Activated naive CD8-positive, alpha-beta T cell (primary cell): ENCODE data around the gene NCKAP5.

Experiments used
- H3K27ac Mint-ChIP-seq: one replicate; pipeline ENCODE4 v1.8.0; 2021; ENCODE audit warnings: mixed read lengths
- H3K27me3 Mint-ChIP-seq: one replicate; pipeline ENCODE4 v1.8.0; 2021; ENCODE audit warnings: mixed read lengths
- H3K36me3 Mint-ChIP-seq: one replicate; pipeline ENCODE4 v1.8.0; 2021; ENCODE audit warnings: mixed read lengths
- H3K4me1 Mint-ChIP-seq: one replicate; pipeline ENCODE4 v1.8.0; 2021; ENCODE audit warnings: low read depth, mixed read lengths
- H3K4me3 Mint-ChIP-seq: one replicate; pipeline ENCODE4 v1.8.0; 2021; ENCODE audit warnings: mild to moderate bottlenecking, mixed read lengths
- H3K9me3 Mint-ChIP-seq: one replicate; pipeline ENCODE4 v1.8.0; 2021; ENCODE audit warnings: low read depth, mixed read lengths

The NCKAP5 gene

GRCh38 chr2:133334923-133335322 is 233.3 kb downstream of the NCKAP5 start:
- Mint-ChIP-seq H3K27ac (no peak overlapping the region), H3K9me3 (no peaks in the 10 kb centered on the region), H3K4me3 (no peak overlapping the region), H3K36me3 (no peaks in the 10 kb centered on the region), H3K27me3 (no peaks in the 10 kb centered on the region), H3K4me1 (no peaks in the 10 kb centered on the region)

GRCh38 chr2:133333181-133333580 is 235.1 kb downstream of the NCKAP5 start:
- H3K27me3 Mint-ChIP-seq = no peaks in the 10 kb centered on the region

DNA sequence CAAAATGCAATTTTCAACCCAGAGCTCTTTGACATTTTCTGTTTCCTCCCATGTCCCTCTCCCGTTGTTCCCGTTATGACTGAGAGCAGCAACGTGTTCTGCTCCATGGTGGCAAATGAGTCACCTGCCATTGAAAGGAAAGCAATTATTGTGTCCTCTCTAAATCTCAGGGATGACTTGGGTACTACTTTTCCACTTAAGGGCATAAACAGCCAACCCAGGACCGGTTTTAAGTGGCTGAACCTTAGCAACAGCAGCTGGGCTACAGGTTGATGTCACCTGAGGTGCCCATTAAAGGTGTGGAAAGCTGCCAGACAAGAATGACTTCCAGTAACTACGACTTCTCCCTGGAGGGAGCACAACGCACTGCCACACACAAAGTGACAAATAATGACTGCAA is 236.8 kb downstream of the NCKAP5 start:
- no peaks in the 10 kb centered on the region for H3K27me3 Mint-ChIP-seq
- no peaks in the 10 kb centered on the region for H3K9me3 Mint-ChIP-seq
- no peaks in the 10 kb centered on the region for H3K36me3 Mint-ChIP-seq
- no peaks in the 10 kb centered on the region for H3K4me1 Mint-ChIP-seq
- no peak overlapping the region for H3K4me3 Mint-ChIP-seq
- no peak overlapping the region for H3K27ac Mint-ChIP-seq

More at GRCh38 chr2:133333181-133333580, 235.1 kb downstream of the NCKAP5 start:
- Mint-ChIP-seq H3K27ac (no peak overlapping the region), H3K9me3 (no peaks in the 10 kb centered on the region), H3K4me3 (no peak overlapping the region), H3K4me1 (no peaks in the 10 kb centered on the region), H3K36me3 (no peaks in the 10 kb centered on the region)

DNA sequence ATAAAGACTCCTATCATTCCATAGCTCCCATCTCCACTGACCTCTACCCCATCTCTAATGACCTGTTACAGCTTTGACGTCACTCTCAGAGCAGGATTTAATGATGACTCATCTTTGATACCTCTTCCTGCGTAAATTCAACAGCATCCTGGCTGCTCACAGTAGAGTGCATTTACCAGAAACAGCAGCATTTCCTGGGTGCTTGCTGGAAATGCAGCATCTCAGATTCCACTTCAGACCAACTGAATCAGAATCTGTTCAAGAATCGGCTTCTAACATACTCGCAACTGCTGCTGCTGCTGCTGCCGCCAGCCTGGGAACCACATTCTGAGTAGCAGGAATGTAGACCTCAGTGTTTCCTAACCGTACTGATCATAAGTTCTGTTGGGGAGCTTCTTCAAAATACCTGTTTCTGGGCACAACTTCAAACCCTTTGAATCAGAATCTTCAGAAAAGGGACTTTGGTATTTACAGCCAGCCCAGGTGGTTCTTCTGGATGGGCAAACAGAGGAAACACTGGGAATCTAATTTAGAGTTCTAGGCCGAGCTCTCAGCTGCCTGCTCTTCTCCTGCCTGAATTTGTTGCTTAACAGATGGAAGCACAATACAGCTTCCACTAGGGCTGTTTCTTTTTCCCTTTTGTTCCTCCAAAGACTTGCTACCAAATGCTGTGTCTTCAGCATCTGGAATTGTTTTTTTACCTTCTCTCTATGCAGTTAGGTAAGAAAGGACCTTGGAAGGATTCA is 241.4 kb downstream of the NCKAP5 start:
- Mint-ChIP-seq H3K27ac (no peak overlapping the region), H3K27me3 (no peaks in the 10 kb centered on the region), H3K4me3 (no peak overlapping the region), H3K9me3 (no peaks in the 10 kb centered on the region), H3K36me3 (no peaks in the 10 kb centered on the region), H3K4me1 (no peaks in the 10 kb centered on the region)

GRCh38 chr2:133324150-133324561 is 244.1 kb downstream of the NCKAP5 start:
- Mint-ChIP-seq H3K36me3 (no peaks in the 10 kb centered on the region), H3K4me1 (no peaks in the 10 kb centered on the region), H3K4me3 (no peak overlapping the region), H3K27ac (no peak overlapping the region), H3K27me3 (no peaks in the 10 kb centered on the region), H3K9me3 (no peaks in the 10 kb centered on the region)

GRCh38 chr2:133322909-133323308 is 245.4 kb downstream of the NCKAP5 start:
- Mint-ChIP-seq H3K36me3 (no peaks in the 10 kb centered on the region), H3K27ac (no peak overlapping the region), H3K4me3 (no peak overlapping the region), H3K4me1 (no peaks in the 10 kb centered on the region), H3K27me3 (no peaks in the 10 kb centered on the region), H3K9me3 (no peaks in the 10 kb centered on the region)

DNA sequence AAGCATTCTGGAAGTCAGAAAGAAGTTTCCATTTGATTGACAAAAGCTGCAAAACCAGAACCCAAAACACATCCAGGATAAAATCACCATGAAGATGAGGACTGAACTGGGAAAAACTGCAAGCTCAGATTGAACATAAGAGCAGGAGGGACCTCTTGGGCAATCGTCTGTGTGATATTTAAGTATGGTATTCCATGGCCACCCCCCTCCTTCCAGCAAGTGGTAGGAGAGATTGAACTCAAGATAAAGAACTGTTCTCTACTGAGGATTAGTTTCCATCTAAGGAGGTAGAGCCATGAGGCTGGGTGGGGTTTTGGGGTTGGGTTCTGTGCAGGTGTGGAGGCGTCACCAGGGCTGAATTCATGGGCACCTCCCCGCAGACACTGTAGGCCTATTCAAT is 251.1 kb downstream of the NCKAP5 start:
- H3K4me3 Mint-ChIP-seq = no peak overlapping the region
- no peaks in the 10 kb centered on the region for H3K36me3 Mint-ChIP-seq
- peaks cover 6% of the 10 kb centered on the region for H3K9me3 Mint-ChIP-seq
- no peaks in the 10 kb centered on the region for H3K4me1 Mint-ChIP-seq
- peaks cover 1% of the 10 kb centered on the region for H3K27me3 Mint-ChIP-seq
- no peak overlapping the region for H3K27ac Mint-ChIP-seq

DNA sequence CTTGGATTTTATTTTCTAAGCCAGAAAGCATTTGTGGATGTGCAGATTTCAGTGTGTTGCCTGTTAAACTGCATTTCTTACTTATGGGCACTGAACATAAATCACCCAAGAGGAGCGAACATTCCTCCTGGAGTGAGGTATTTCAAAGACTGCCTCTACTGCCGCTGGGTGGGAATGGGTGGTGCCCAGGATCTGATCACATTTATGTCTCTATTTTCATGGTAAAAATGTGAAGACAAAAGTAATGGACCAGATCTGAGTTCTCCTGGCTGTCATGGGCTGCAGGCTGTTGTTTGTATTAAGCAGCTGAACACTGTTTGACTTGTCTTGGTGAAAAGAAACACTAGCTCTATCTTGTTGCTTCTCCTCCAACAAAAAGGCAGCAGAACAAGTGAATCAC is 251.7 kb downstream of the NCKAP5 start:
- no peak overlapping the region for H3K27ac Mint-ChIP-seq
- H3K4me3 Mint-ChIP-seq = no peak overlapping the region
- H3K4me1 Mint-ChIP-seq = no peaks in the 10 kb centered on the region
- peaks cover 1% of the 10 kb centered on the region for H3K27me3 Mint-ChIP-seq
- H3K9me3 Mint-ChIP-seq = peaks cover 6% of the 10 kb centered on the region
- no peaks in the 10 kb centered on the region for H3K36me3 Mint-ChIP-seq

DNA sequence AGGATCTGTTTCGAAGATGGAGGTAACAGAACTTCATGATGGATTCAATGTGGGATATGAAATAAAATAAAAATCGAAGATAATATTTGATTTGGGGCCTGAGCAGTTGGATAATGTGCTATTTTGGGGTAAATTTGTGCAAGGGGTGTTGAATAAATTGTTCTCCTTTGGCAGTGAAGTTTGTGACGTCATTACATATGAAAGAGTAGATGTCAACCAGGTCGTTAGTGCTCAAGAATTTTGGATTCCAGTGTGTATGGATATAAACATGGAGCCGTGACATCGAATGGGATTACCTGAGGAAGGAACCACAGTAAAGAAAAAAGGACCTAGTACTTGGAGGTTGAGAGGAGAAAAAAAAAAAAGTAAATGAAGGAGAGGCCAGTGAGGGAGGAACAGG is 253.0 kb downstream of the NCKAP5 start:
- Mint-ChIP-seq H3K9me3 (peaks cover 9% of the 10 kb centered on the region), H3K4me1 (no peaks in the 10 kb centered on the region), H3K27me3 (peaks cover 1% of the 10 kb centered on the region), H3K36me3 (no peaks in the 10 kb centered on the region), H3K4me3 (no peak overlapping the region), H3K27ac (no peak overlapping the region)

DNA sequence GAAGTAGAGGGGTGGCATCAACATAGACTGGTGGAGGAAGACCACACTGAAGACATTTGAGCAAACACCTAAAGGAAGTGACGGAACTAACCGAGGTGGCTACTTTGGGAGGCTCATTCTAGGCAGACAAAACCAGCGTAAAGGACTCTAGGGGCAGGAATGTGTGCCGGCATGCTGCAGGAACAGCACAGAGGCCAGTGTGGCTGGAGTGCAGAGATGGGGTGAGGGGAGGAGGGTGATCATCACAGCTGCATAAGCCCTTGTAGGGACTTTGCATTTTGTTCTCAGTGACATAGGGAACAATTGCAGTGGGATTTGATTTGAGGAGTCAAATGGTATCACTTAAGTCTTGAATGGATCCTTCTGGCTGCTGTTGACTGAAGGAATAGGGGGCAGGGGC is 253.5 kb downstream of the NCKAP5 start:
- Mint-ChIP-seq H3K4me3 (no peak overlapping the region), H3K9me3 (peaks cover 11% of the 10 kb centered on the region), H3K27ac (no peak overlapping the region), H3K36me3 (no peaks in the 10 kb centered on the region), H3K4me1 (no peaks in the 10 kb centered on the region), H3K27me3 (peaks cover 1% of the 10 kb centered on the region)

- Mint-ChIP-seq H3K27ac (no peak overlapping the region), H3K4me3 (no peak overlapping the region), H3K27me3 (peaks cover 1% of the 10 kb centered on the region), H3K36me3 (no peaks in the 10 kb centered on the region), H3K4me1 (no peaks in the 10 kb centered on the region), H3K9me3 (peaks cover 14% of the 10 kb centered on the region)
Measured at GRCh38 chr2:133312038-133312729, 256.1 kb downstream of the NCKAP5 start.

GRCh38 chr2:133306236-133306635 is 262.0 kb downstream of the NCKAP5 start:
- Mint-ChIP-seq H3K27me3 (no peaks in the 10 kb centered on the region), H3K27ac (no peak overlapping the region), H3K36me3 (no peaks in the 10 kb centered on the region), H3K4me1 (no peaks in the 10 kb centered on the region), H3K9me3 (peaks cover 7% of the 10 kb centered on the region), H3K4me3 (no peak overlapping the region)

DNA sequence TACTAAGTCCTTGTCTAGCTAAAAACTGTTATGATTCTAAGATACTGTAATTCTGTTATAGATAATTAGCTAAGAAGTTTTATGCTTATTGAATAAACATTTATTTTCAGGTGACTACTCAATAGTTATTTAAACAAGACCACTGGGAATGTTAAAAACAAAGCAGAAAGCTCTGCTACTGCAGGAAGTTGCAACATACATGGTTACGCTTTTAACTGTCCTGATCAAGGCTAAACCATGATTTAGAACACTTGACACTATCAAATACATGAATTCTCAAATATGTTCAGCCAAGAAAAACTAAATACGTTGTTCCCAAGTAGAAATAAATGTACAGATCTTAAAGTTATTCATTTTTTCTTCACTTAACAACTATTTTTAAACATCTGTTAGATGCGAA is 263.9 kb downstream of the NCKAP5 start:
- Mint-ChIP-seq H3K27me3 (no peaks in the 10 kb centered on the region), H3K4me1 (no peaks in the 10 kb centered on the region), H3K9me3 (peaks cover 3% of the 10 kb centered on the region), H3K27ac (no peak overlapping the region), H3K4me3 (no peak overlapping the region), H3K36me3 (no peaks in the 10 kb centered on the region)

DNA sequence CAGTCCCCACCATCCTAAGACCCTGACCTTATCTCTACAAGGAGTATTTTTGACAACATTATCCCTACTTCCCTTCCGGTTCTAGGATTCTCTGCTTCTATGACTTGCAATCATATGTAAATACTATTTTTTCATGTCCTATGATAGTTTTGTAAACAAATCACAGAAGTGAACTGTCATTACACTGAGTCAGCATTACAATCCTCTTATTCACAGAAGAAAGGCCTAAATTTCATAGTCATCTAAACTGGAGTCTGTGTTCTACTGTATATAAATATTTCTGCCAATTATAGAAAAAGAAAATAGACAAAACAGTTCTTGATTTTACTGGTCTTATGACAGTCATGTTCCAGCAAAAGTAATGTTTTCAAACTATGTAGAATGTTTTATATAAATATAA is 265.1 kb downstream of the NCKAP5 start:
- Mint-ChIP-seq H3K36me3 (no peaks in the 10 kb centered on the region), H3K27ac (no peak overlapping the region), H3K4me1 (no peaks in the 10 kb centered on the region), H3K9me3 (peaks cover 3% of the 10 kb centered on the region), H3K27me3 (no peaks in the 10 kb centered on the region), H3K4me3 (no peak overlapping the region)

- no peak overlapping the region for H3K27ac Mint-ChIP-seq
- H3K36me3 Mint-ChIP-seq = no peaks in the 10 kb centered on the region
- H3K9me3 Mint-ChIP-seq = no peaks in the 10 kb centered on the region
- H3K4me1 Mint-ChIP-seq = no peaks in the 10 kb centered on the region
- no peak overlapping the region for H3K4me3 Mint-ChIP-seq
- H3K27me3 Mint-ChIP-seq = no peaks in the 10 kb centered on the region
Measured at GRCh38 chr2:133296401-133296800, 271.9 kb downstream of the NCKAP5 start.
